ENCODE data around the gene TMEM61.

Gene TMEM61

GRCh38 chr1:55033265-55033614 is 52.8 kb downstream of the TMEM61 start:
- no peaks in the 10 kb centered on the region for H3K36me3 ChIP-seq
- H3K9me3 ChIP-seq, result no peaks in the 10 kb centered on the region
- DNase-seq, result peak in 1 of 2 donors; percentile 28
- intact Hi-C loops (cut with DNase I; ENCODE audit: low total_unique reads), result no loop called here
- peaks cover 0 to 59% of the 10 kb centered on the region in 2 donors for H3K27me3 ChIP-seq
- H3K4me1 ChIP-seq, result no peaks in the 10 kb centered on the region
- no peak overlapping the region for H3K4me3 ChIP-seq
- TF ChIP-seq, protein P1, sequence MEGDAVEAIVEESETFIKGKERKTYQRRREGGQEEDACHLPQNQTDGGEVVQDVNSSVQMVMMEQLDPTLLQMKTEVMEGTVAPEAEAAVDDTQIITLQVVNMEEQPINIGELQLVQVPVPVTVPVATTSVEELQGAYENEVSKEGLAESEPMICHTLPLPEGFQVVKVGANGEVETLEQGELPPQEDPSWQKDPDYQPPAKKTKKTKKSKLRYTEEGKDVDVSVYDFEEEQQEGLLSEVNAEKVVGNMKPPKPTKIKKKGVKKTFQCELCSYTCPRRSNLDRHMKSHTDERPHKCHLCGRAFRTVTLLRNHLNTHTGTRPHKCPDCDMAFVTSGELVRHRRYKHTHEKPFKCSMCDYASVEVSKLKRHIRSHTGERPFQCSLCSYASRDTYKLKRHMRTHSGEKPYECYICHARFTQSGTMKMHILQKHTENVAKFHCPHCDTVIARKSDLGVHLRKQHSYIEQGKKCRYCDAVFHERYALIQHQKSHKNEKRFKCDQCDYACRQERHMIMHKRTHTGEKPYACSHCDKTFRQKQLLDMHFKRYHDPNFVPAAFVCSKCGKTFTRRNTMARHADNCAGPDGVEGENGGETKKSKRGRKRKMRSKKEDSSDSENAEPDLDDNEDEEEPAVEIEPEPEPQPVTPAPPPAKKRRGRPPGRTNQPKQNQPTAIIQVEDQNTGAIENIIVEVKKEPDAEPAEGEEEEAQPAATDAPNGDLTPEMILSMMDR (IDR thresholded peaks at IDR 0.05), result no peak
- no peak overlapping the region for H3K27ac ChIP-seq

- peak in 1 of 2 donors; percentile 7 for DNase-seq
- H3K27ac ChIP-seq, result no peak overlapping the region
- TF ChIP-seq, protein P1 (IDR thresholded peaks at IDR 0.05), result no peak
- no peaks in the 10 kb centered on the region for H3K9me3 ChIP-seq
- intact Hi-C loops (cut with DNase I; ENCODE audit: low total_unique reads), result no loop called here
- no peaks in the 10 kb centered on the region for H3K36me3 ChIP-seq
- peaks cover 0 to 9% (median 4%) of the 10 kb centered on the region in 4 donors for H3K4me1 ChIP-seq
- no peak overlapping the region for H3K4me3 ChIP-seq
- H3K27me3 ChIP-seq, result peaks cover 0 to 73% of the 10 kb centered on the region in 2 donors
These were observed 54.2 kb downstream of the TMEM61 start for GRCh38 chr1:55034476-55035133.

DNA sequence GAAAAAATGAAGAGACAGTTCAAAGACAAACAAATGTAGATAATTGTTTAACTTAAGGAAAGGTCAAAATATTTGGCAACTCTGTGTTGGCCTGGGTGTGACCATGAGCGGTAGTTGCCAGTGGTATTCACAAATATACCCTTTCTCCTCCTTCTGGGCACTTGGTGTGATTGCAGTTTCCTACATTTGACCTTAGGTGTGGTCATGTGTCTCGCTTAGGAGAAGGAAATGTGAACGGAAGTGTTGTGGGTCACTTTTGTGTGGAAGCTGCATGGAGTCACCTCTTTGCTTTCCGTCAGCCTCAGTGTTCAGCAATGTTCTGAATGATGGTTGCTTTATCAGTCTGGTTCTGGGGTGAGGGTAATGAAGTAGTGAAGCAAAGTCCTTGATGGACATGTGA is 55.5 kb downstream of the TMEM61 start:
- TF ChIP-seq, protein P1 (IDR thresholded peaks at IDR 0.05), result no peak
- intact Hi-C loops (cut with DNase I; ENCODE audit: low total_unique reads), result no loop called here
- H3K4me1 ChIP-seq, result peaks cover 0 to 22% (median 11%) of the 10 kb centered on the region in 4 donors
- no peaks in the 10 kb centered on the region for H3K36me3 ChIP-seq
- no peaks in the 10 kb centered on the region for H3K9me3 ChIP-seq
- DNase-seq, result no peak
- H3K4me3 ChIP-seq, result no peak overlapping the region
- peaks cover 0 to 81% of the 10 kb centered on the region in 2 donors for H3K27me3 ChIP-seq
- H3K27ac ChIP-seq, result no peak overlapping the region

- Histone ChIP-seq H3K4me3 (no peak overlapping the region), H3K27ac (no peak overlapping the region), H3K36me3 (no peaks in the 10 kb centered on the region), H3K27me3 (peaks cover 0 to 83% of the 10 kb centered on the region in 2 donors), H3K4me1 (peaks cover 0 to 23% (median 11%) of the 10 kb centered on the region in 4 donors), H3K9me3 (no peaks in the 10 kb centered on the region)
- peak in 1 of 2 donors; percentile 48 for DNase-seq
- TF ChIP-seq, protein P1 (IDR thresholded peaks at IDR 0.05), result no peak
- intact Hi-C loops (cut with DNase I; ENCODE audit: low total_unique reads), result no loop called here
These were observed 57.5 kb downstream of the TMEM61 start for GRCh38 chr1:55037733-55038551.

DNA sequence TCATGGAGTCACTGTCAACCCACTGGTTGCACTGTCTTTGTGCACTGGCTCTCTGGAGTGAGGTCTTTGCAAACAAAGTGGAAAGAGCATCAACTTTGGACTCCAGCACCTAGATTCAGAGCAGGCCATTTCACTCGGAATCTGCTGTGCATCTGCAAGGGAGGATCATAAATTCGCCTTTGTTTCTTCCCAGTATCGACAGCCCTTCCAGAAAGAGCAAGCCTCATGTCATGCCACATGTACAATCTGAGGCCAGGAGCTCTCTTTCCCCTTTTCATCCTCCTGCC is 58.1 kb downstream of the TMEM61 start:
- peaks cover 0 to 78% of the 10 kb centered on the region in 2 donors for H3K27me3 ChIP-seq

More for the DNA sequence above, 58.1 kb downstream of the TMEM61 start:
- Histone ChIP-seq H3K4me1 (peaks cover 0 to 23% (median 11%) of the 10 kb centered on the region in 4 donors), H3K4me3 (no peak overlapping the region), H3K27ac (no peak overlapping the region), H3K36me3 (no peaks in the 10 kb centered on the region), H3K9me3 (no peaks in the 10 kb centered on the region)
- DNase-seq, result no peak
- TF ChIP-seq, protein P1 (IDR thresholded peaks at IDR 0.05), result no peak
- intact Hi-C loops (cut with DNase I; ENCODE audit: low total_unique reads), result no loop called here

Measured in tibial artery (tissue), 4 donors.